Breast epithelium (tissue), 3 donors: ENCODE results near the gene AGPAT2.

Source experiments
- CTCF ChIP-seq, 3 donors: fragments of 450-650 bp; IDR thresholded peaks; one replicate each; pipeline ENCODE4 v1.5.1; 2016 to 2017; ENCODE audit warnings: antibody characterized with exemption in 3 of 3, mild to moderate bottlenecking in 3 of 3, moderate library complexity in 3 of 3
- POLR2A ChIP-seq: fragments of 450-650 bp; IDR thresholded peaks from one replicate; pipeline ENCODE4 v1.6.1; 2016; ENCODE audit warnings: antibody characterized with exemption, mild to moderate bottlenecking, moderate library complexity

GRCh38 chr9:136718345-136719194 lies 31.3 kb upstream of the AGPAT2 start:
- TF ChIP-seq POLR2A (no peak), CTCF (IDR thresholded peaks at IDR 0.05) (no peak)
